ENCODE measurements around the gene GORASP1. TPM values are rescaled to one million over a fixed set of nuclear protein-coding genes. Genes with fewer than 3 reads are reported as not detected.

The GORASP1 gene
- polyA plus RNA-seq, 1 donor (not counting 4 experiments of a cell fraction or from before 2014, with no cell fraction given), result 43.7 TPM

- Histone ChIP-seq H3K27me3 (ENCODE audit: control insufficient read depth, extremely low read depth, insufficient read depth, low read length) (no peaks in the 10 kb centered on the region), H3K27ac (ENCODE audit: control insufficient read depth, insufficient read depth, low read length) (no peak overlapping the region), H4K20me1 (ENCODE audit: control insufficient read depth, extremely low read depth, insufficient read depth, low read length) (no peaks in the 10 kb centered on the region), H2AFZ (ENCODE audit: control insufficient read depth, low read length) (no peak overlapping the region), H3K9me3 (ENCODE audit: control insufficient read depth, low read depth, low read length) (no peaks in the 10 kb centered on the region), H3K9me1 (ENCODE audit: control insufficient read depth, extremely low read depth, insufficient read depth, low read length) (no peaks in the 10 kb centered on the region), H3K4me2 (ENCODE audit: control insufficient read depth, extremely low read depth, insufficient read depth, low read depth, low read length) (no peak overlapping the region), H3K9ac (ENCODE audit: control insufficient read depth, extremely low read depth, insufficient read depth, low read length) (no peak overlapping the region), H3K4me3 (ENCODE audit: control insufficient read depth in 2 of 3, extremely low read depth in 1 of 3, insufficient read depth in 2 of 3, low read depth in 1 of 3, low read length in 3 of 3) (no peak overlapping the region), H3K36me3 (ENCODE audit: control insufficient read depth in 2 of 2, extremely low read depth in 1 of 2, insufficient read depth in 2 of 2, low read length in 2 of 2) (no peaks in the 10 kb centered on the region), H3K79me2 (ENCODE audit: control insufficient read depth, insufficient read depth, low read length) (no peaks in the 10 kb centered on the region), H3K4me1 (ENCODE audit: control insufficient read depth, extremely low read depth, insufficient read depth, low read length) (peaks cover 16% of the 10 kb centered on the region)
- FAIRE-seq (no peak), DNase-seq (ENCODE audit: low read depth, low spot score) (no peak)
- dilution Hi-C loops (cut with MboI; ENCODE audit: extremely low pct_ligation_motif_present, low sequenced_read_pairs), result no loop called here
- no peak for TF ChIP-seq EZH2 (IDR thresholded peaks at IDR 0.05; ENCODE audit: low read length)
- no peak for TF ChIP-seq CTCF (optimal IDR thresholded peaks at IDR 0.05 in 1 of 3, IDR thresholded peaks at IDR 0.05 in 1 of 3, conservative IDR thresholded peaks at IDR 0.05 in 1 of 3; ENCODE audit: extremely low read depth in 1 of 3, insufficient read depth in 2 of 3, low read length in 3 of 3)
These were observed 15.4 kb upstream of the GORASP1 start for GRCh38 chr3:39122813-39123212.

GRCh38 chr3:39121621-39122020 lies 14.2 kb upstream of the GORASP1 start:
- FAIRE-seq (no peak), DNase-seq (ENCODE audit: low read depth, low spot score) (no peak)
- Histone ChIP-seq H3K9ac (ENCODE audit: control insufficient read depth, extremely low read depth, insufficient read depth, low read length) (no peak overlapping the region), H3K27me3 (ENCODE audit: control insufficient read depth, extremely low read depth, insufficient read depth, low read length) (no peaks in the 10 kb centered on the region), H3K79me2 (ENCODE audit: control insufficient read depth, insufficient read depth, low read length) (no peaks in the 10 kb centered on the region), H3K9me3 (ENCODE audit: control insufficient read depth, low read depth, low read length) (no peaks in the 10 kb centered on the region), H3K4me3 (ENCODE audit: control insufficient read depth in 2 of 3, extremely low read depth in 1 of 3, insufficient read depth in 2 of 3, low read depth in 1 of 3, low read length in 3 of 3) (no peak overlapping the region), H3K27ac (ENCODE audit: control insufficient read depth, insufficient read depth, low read length) (no peak overlapping the region), H2AFZ (ENCODE audit: control insufficient read depth, low read length) (no peak overlapping the region), H3K9me1 (ENCODE audit: control insufficient read depth, extremely low read depth, insufficient read depth, low read length) (no peaks in the 10 kb centered on the region), H4K20me1 (ENCODE audit: control insufficient read depth, extremely low read depth, insufficient read depth, low read length) (no peaks in the 10 kb centered on the region), H3K4me2 (ENCODE audit: control insufficient read depth, extremely low read depth, insufficient read depth, low read depth, low read length) (no peak overlapping the region), H3K36me3 (ENCODE audit: control insufficient read depth in 2 of 2, extremely low read depth in 1 of 2, insufficient read depth in 2 of 2, low read length in 2 of 2) (no peaks in the 10 kb centered on the region), H3K4me1 (ENCODE audit: control insufficient read depth, extremely low read depth, insufficient read depth, low read length) (peaks cover 13% of the 10 kb centered on the region)
- dilution Hi-C loops (cut with MboI; ENCODE audit: extremely low pct_ligation_motif_present, low sequenced_read_pairs), result no loop called here
- TF ChIP-seq CTCF (optimal IDR thresholded peaks at IDR 0.05 in 1 of 3, IDR thresholded peaks at IDR 0.05 in 1 of 3, conservative IDR thresholded peaks at IDR 0.05 in 1 of 3; ENCODE audit: extremely low read depth in 1 of 3, insufficient read depth in 2 of 3, low read length in 3 of 3) (no peak), EZH2 (IDR thresholded peaks at IDR 0.05; ENCODE audit: low read length) (no peak)

Data from keratinocyte (primary cell).